HS-5 (cell line): ENCODE data around the gene DNM3.
"Not testable (repeated sequence)": the region's sequence is repeated elsewhere in the genome, so short reads cannot be mapped to it uniquely, and the experiment has no call there.

Experiments used
- DNase-seq: peaks from one replicate; pipeline ENCODE4 v3.0.0-alpha.2; 2012; ENCODE audit warnings: low read depth

DNM3 gene

GRCh38 chr1:172427191-172427590 is 585.9 kb downstream of the DNM3 start:
- DNase-seq = no peak

DNA sequence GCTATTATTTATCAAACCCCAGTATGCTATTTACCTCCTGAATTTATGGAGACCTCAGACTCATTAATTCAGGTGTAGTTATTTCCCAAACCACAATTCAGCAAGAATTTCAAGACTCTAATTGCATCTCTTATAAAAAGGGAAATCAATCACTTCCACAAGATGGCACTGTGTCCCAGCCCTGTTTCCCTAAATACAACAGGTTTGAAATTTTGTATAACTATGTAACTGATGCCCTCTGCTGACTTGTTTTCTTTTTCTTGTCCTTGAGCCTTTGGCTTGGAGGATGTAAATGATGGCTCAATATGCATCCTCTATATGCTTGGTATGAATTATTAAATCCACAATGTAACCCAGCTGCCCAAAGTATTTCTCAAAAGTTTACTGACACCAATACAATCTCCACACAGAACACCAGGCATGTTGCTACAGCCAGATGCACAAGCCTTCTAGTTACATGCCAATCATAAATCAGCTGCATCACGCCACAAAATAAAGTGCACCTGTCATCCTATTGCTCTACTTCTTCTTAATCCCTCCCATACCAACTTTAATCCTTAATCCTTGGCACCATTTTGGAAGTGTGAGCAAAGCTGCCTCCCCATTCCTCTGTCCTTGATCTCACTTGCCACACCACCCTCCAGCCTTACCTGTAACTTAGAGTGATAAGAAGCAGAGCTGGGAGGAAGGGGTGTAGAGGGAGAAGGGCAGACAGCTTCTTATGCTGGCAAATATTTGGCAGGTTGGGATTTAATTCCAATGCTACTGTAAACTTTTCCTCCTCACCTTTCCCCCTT is 588.2 kb downstream of the DNM3 start:
- no peak for DNase-seq

- DNase-seq = no peak
Observed at GRCh38 chr1:172430128-172430454, 588.8 kb downstream of the DNM3 start.

- no peak for DNase-seq
Observed at GRCh38 chr1:172431204-172431603, 589.9 kb downstream of the DNM3 start.

DNA sequence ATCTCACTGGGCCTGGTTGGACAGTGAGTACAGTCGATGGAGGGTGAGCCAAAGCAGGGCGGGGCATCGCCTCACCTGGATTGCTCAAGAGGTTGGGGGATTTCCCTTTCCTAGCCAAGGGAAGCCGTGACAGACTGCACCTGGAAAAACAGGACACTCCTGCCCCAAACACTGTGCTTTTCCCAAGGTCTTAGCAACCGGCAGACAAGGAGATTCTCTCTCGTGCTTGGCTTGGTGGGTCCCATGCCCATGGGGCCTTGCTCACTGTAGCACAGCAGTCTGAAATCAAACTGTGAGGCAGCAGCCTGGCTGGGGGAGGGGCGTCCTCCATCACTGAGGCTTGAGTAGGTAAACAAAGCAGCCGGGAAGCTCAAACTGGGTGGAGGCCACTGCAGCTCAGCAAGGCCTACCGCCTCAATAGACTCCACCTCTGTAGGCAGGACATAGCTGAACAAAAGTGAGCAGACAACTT is 590.5 kb downstream of the DNM3 start:
- DNase-seq = no peak

- DNase-seq = not testable (repeated sequence)
Observed at GRCh38 chr1:172437183-172437582, 595.9 kb downstream of the DNM3 start.

GRCh38 chr1:172442404-172442803 is 601.1 kb downstream of the DNM3 start:
- no peak for DNase-seq

- no peak for DNase-seq
Observed at GRCh38 chr1:172442843-172443565, 601.7 kb downstream of the DNM3 start.

DNA sequence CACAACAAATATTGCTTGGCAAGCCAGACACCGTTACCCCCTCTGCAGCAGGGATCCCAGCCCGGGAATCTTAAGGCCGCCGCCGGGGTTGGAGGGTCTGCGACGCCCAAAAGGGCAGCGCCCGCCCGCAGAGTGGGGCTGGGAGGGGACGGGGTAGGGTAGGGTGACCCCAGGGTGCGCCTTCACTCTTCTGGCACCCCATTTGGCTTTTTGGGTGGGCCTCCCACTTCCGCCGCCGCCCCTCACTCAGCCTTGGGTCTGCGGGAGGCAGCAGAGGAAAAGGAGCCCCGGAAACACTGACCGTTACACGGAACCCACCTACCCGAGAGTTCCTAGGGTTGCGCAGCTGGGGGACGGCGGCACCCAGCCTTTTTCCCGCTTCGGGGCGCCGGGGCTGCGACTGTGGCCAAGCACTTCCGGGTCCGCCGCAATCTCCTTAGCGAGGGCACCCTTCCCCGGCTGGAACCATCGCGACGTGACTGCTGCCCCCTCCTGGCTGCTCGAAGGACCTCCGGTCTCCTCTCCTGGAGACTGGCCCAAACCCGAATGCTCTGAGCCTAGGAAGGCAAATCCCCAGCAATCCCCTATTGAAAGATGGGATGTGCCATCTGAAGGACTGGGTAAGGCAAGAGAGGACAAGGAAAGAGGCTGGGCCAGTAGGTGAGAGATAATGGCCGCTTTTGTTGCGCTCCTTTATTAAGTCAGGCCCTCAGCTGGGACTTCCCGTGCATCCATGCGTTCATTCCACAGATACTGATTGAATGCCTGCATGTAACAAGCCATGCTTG is 602.6 kb downstream of the DNM3 start, which contains the start of gene PIGC:
PIGC (minus strand) TSS at position 404 of the 788 bp plus-strand sequence. CDS start 1,447 bp downstream, outside the sequence.
- DNase-seq = peak; percentile 53

DNA sequence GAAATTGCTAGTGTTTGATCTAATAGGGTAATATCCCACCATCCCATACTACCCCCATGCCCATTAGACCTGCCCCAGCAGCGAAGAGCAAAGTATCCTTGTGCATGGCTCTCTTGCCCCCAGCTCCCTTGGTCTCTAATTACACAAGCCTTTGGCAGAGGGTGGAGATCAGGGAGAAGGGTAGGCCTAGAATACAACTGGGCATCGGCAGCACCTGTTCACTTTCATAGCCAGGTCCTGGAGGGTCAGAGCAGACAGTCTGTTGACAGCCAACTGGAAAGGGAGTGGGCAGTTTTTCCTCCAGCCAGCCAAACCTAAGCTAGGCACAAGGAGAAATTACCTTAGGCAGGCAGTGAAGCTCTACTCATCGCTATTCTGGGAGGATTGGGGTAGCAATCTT is 605.2 kb downstream of the DNM3 start:
- DNase-seq = no peak

- no peak for DNase-seq
Observed at GRCh38 chr1:172447641-172448040, 606.3 kb downstream of the DNM3 start.

DNA sequence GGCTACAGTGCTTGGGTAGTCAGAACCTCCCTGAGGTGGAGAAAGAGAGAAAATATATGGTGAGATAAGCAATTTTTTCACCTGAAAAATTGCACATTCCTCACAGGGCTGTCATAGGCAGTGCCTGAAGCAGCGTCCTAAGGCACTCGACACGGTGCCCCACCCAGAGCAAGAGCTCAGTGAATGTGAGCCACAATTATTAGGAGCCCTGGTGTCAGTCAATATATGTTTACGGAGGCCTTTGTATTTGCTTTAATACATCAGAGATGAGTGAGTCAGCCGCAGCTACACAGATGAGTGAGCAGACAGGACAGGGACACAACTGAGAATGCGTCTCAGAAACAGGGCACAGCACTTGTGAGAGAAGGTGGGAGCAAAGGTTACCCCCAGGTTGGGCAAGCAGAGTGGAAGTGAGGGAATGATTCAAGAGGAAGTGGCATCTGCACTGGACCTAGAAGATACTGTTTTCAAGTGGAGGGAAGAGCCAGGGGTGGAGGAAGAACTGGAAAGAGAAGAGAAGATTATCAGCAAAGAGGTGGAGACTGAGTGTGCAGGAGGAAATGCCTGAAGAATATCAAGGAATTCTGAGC is 607.8 kb downstream of the DNM3 start:
- DNase-seq = no peak

- no peak for DNase-seq
Observed at GRCh38 chr1:172449585-172450523, 608.6 kb downstream of the DNM3 start.

GRCh38 chr1:172450524-172450885 is 609.2 kb downstream of the DNM3 start:
- DNase-seq = no peak

- DNase-seq = no peak
Observed at GRCh38 chr1:172451002-172451443, 609.7 kb downstream of the DNM3 start.

DNA sequence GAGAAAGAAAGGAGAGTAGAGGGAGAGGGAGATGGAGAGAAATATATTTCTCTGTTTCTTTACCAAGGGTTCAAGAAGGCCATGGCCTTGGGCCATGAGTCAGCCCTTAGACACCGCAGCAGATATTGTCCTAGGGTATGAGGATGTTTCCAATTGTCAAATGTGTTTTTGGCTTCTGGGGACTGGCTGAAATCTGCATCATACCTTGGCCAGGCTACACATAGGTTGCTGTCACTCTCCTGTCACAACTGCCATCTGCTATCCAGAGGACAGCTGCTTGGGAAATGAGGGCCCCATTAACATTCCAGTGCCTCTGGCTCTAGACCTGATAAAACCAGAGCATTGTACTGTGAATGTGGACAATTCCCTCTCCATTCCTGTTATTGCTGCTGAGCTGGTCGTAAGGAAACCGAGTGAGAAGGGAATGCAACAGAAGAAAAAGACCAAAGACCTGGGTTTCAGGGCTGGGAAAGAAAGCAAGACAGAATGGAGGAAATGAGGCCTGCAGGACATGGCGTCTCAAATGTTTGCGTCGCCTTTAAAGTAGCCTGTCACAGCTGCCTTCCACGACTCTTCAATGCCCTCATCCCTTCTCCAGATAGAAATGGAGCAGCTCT is 611.3 kb downstream of the DNM3 start:
- no peak for DNase-seq

- DNase-seq = no peak
Observed at GRCh38 chr1:172453153-172453545, 611.9 kb downstream of the DNM3 start.

GRCh38 chr1:172453607-172454006 is 612.3 kb downstream of the DNM3 start:
- no peak for DNase-seq

GRCh38 chr1:172455451-172455850 is 614.2 kb downstream of the DNM3 start:
- no peak for DNase-seq

DNA sequence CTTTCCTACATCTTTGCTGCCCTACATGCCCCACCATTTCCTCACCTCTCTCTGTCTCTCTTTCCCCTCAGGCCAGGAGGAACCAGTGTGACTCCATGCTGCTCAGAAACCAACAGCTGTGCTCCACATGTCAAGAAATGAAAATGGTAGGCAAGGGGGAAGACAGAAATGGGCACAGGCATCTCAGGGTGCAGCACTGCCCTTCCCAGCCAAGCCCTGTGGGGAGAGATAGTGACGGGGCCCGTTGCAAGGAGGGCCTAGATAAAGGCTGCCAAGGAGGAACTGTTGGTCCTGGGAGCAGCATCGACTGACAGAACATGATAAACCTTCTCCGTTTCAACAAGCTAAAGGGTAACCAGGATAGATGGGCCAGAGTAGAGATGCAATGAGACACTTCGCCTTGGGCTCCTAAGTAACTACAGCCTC is 615.1 kb downstream of the DNM3 start:
- DNase-seq = no peak
